GM08714 (cell line): ENCODE data around the gene QRICH1.
A peak's percentile ranks its signal among the peaks of the same experiment; 100 is the strongest.

Experiments
- H3K4me3 ChIP-seq: fragments of 200-500 bp; sonication (Bioruptor generic); 2 replicates; pipeline ENCODE4 v1.5.1; 2014; ENCODE audit warnings: mild to moderate bottlenecking, low read length, inconsistent platforms
- ZNF274 ChIP-seq: IDR thresholded peaks from 2 replicates; pipeline ENCODE4 v1.6.1; 2012; ENCODE audit warnings: mild to moderate bottlenecking, low read depth, low read length

The QRICH1 gene

GRCh38 chr3:49100046-49100615 lies 6.3 kb upstream of the QRICH1 start:
- no peak overlapping the region for H3K4me3 ChIP-seq
- TF ChIP-seq ZNF274: no peak

- TF ChIP-seq ZNF274: no peak
- no peak overlapping the region for H3K4me3 ChIP-seq
Observed at GRCh38 chr3:49098910-49099630, 5.2 kb upstream of the QRICH1 start.

- no peak overlapping the region for H3K4me3 ChIP-seq
- no peak for TF ChIP-seq ZNF274
Observed at GRCh38 chr3:49098429-49098828, 4.6 kb upstream of the QRICH1 start.

- TF ChIP-seq ZNF274: no peak
- peak overlapping the region; percentile 77 for H3K4me3 ChIP-seq
Observed at GRCh38 chr3:49092938-49093852, 676 bp downstream of the QRICH1 start.

- H3K4me3 ChIP-seq: no peak overlapping the region
- no peak for TF ChIP-seq ZNF274
Observed at GRCh38 chr3:49081429-49081828, 12.4 kb downstream of the QRICH1 start.

- no peak for TF ChIP-seq ZNF274
- H3K4me3 ChIP-seq: no peak overlapping the region
Observed at GRCh38 chr3:49079270-49079669, 14.6 kb downstream of the QRICH1 start.

- no peak for TF ChIP-seq ZNF274
- no peak overlapping the region for H3K4me3 ChIP-seq
Observed at GRCh38 chr3:49076646-49077045, 17.2 kb downstream of the QRICH1 start.

- H3K4me3 ChIP-seq: no peak overlapping the region
- no peak for TF ChIP-seq ZNF274
Observed at GRCh38 chr3:49076116-49076515, 17.8 kb downstream of the QRICH1 start.

- no peak for TF ChIP-seq ZNF274
- no peak overlapping the region for H3K4me3 ChIP-seq
Observed at GRCh38 chr3:49058011-49058410, 35.9 kb downstream of the QRICH1 start.

GRCh38 chr3:49057268-49057667 lies 36.6 kb downstream of the QRICH1 start:
- H3K4me3 ChIP-seq: no peak overlapping the region
- no peak for TF ChIP-seq ZNF274

- H3K4me3 ChIP-seq: no peak overlapping the region
- no peak for TF ChIP-seq ZNF274
Observed at GRCh38 chr3:49054344-49054862, 39.5 kb downstream of the QRICH1 start.

GRCh38 chr3:49053543-49053942 lies 40.3 kb downstream of the QRICH1 start:
- TF ChIP-seq ZNF274: no peak
- no peak overlapping the region for H3K4me3 ChIP-seq

GRCh38 chr3:49035281-49035680 lies 58.6 kb downstream of the QRICH1 start:
- no peak for TF ChIP-seq ZNF274
- no peak overlapping the region for H3K4me3 ChIP-seq

GRCh38 chr3:49034650-49035049 lies 59.2 kb downstream of the QRICH1 start:
- H3K4me3 ChIP-seq: no peak overlapping the region
- no peak for TF ChIP-seq ZNF274
